ENCODE data around the gene MET. TPM values are rescaled to one million over a fixed set of nuclear protein-coding genes. Genes with fewer than 3 reads are reported as not detected.
"Not testable (repeated sequence)": the region's sequence is repeated elsewhere in the genome, so short reads cannot be mapped to it uniquely, and the experiment has no call there.

Gene MET
- total RNA-seq, 2 experiments from 2014 or later: not detected

DNA sequence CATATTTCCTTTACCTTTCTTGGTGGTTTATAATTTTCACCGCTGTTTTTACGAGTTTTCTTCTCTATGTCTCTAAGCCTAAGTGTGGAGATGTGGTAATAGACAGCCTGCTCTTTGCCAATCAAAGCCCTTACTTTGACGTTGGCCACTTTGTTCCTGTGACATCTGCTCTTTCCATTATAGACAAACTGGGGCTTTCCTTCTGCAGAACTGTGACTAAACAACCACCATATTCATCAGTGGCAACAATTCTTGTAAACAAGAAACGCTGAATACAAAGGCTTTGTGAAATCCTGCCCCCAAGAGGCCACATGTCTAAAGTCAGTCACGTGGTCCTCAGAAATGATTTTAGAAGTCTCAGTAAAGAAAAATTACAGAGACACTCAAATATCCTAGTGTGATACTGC lies 130.8 kb downstream of the MET start:
- no peak overlapping the region for H3K4me3 Mint-ChIP-seq

DNA sequence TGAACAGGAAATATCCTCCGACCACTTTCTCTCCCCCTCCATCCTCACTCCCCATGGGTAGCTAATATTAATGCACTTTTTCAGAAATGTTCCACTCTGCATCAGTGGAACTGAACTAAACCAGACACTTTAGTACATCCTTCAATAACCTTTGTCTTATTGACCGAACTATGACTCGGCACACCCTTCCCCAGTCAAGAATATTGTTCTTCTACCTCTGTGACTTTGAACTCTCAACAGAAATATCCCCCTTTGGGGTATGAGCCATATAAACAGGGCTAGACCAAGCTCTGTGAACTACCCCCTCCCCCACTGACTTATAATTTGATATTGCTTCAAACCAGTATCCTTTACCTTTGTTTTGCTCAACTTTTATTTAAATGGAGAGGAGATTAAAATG lies 132.5 kb downstream of the MET start:
- Mint-ChIP-seq H3K27ac (no peak overlapping the region), H3K9me3 (ENCODE audit: insufficient read depth) (no peaks in the 10 kb centered on the region), H3K4me3 (no peak overlapping the region), H3K36me3 (ENCODE audit: low read depth) (no peaks in the 10 kb centered on the region), H3K4me1 (ENCODE audit: low read depth) (no peaks in the 10 kb centered on the region), H3K27me3 (ENCODE audit: low read depth) (peaks cover 6% of the 10 kb centered on the region)
- CTCF ChIA-PET: interaction anchor here (0.7 kb wide), 2 partner anchors 271 to 1861 kb away, joined by 3 read pairs; no protein-coding TSS in a partner anchor
- POLR2A ChIA-PET: no interaction called here
- ATAC-seq (no peak), DNase-seq (no peak)

More for the DNA sequence above, 130.8 kb downstream of the MET start:
- DNase-seq: peak; percentile 39
- CTCF ChIA-PET: interaction anchor here (0.6 to 1.5 kb wide), 7 partner anchors 16 to 632 kb away, joined by 3 to 5 read pairs (median 3); no protein-coding TSS in a partner anchor
- Mint-ChIP-seq H3K27ac (no peak overlapping the region), H3K27me3 (ENCODE audit: low read depth) (peaks cover 10% of the 10 kb centered on the region), H3K9me3 (ENCODE audit: insufficient read depth) (no peaks in the 10 kb centered on the region), H3K36me3 (ENCODE audit: low read depth) (no peaks in the 10 kb centered on the region), H3K4me1 (ENCODE audit: low read depth) (no peaks in the 10 kb centered on the region)
- POLR2A ChIA-PET: no interaction called here
- peak; percentile 36 for ATAC-seq

DNA sequence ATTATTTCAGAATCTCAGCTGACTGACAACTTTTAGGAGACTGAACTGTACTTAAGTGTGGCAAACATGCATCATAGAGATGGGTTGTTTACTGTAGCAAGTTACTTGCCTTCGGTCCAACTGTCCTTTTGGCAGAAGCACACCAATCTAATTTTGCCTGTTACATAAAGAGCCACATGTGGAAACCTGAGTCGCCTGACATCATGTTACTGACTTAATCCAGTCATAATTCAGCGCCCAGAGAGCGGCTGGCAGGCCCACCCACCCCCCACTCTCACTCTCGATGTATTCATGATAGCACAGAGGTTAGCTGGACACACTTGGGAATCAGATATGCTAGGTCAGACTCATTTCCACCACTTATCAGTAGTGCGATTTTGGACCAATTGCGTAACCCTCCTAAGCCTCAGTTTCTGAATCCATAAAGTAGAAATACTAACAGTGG lies 133.1 kb downstream of the MET start:
- Mint-ChIP-seq H3K27me3 (ENCODE audit: low read depth) (peaks cover 6% of the 10 kb centered on the region), H3K27ac (no peak overlapping the region), H3K4me3 (no peak overlapping the region), H3K9me3 (ENCODE audit: insufficient read depth) (no peaks in the 10 kb centered on the region), H3K36me3 (ENCODE audit: low read depth) (no peaks in the 10 kb centered on the region), H3K4me1 (ENCODE audit: low read depth) (no peaks in the 10 kb centered on the region)
- DNase-seq: no peak
- ChIA-PET CTCF (no interaction called here), POLR2A (no interaction called here)
- ATAC-seq: no peak

DNA sequence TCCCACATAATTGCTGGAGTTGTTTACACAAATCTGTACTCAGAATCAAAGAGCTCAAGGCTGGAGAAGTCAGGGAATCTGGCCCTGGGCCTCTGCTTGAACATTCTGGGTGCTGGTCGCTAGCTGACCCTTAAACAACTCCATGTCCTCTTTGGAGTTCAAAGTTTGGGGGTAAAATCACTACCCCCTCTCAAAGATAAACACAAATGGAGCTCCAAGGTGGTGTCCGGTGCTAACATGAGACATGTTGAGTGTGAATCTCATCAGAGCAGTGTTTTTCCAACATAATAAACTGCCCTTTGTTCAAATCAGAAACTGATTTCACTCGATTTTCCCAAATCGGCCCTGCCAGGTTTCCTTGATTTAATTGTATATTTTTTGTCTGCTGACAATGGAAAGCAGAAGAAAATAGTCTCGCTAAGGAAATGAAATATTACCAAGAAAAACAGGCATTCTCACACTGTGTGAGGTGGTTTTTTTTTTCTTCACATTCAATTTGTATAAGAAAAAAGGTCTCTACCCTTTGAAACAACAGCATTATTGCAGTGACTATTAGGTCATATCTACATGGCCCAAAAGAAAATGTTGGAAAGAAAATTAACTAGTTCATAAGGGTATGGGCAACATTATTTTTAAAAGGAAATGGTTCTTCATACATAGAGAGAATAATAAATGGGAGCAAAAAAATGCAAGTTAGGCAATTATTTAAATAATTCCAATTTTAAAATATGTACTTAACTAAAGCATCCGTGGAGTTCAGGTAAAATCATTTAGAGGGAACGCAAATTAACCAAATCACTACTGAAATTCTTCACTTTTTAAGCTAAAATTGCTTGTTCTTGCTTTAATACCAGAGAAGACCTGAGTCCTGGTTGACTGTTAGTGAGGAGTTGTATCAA lies 134.3 kb downstream of the MET start:
- ChIA-PET CTCF (interaction anchor here (2.2 kb wide), 1 partner anchor 215 kb away, joined by 8 read pairs; no protein-coding TSS in a partner anchor), POLR2A (no interaction called here)
- H3K36me3 Mint-ChIP-seq (ENCODE audit: low read depth): no peaks in the 10 kb centered on the region
- no peak overlapping the region for H3K4me3 Mint-ChIP-seq
- no peak for ATAC-seq
- peaks cover 6% of the 10 kb centered on the region for H3K27me3 Mint-ChIP-seq (ENCODE audit: low read depth)
- no peak for DNase-seq
- no peaks in the 10 kb centered on the region for H3K9me3 Mint-ChIP-seq (ENCODE audit: insufficient read depth)
- no peak overlapping the region for H3K27ac Mint-ChIP-seq
- no peaks in the 10 kb centered on the region for H3K4me1 Mint-ChIP-seq (ENCODE audit: low read depth)

DNA sequence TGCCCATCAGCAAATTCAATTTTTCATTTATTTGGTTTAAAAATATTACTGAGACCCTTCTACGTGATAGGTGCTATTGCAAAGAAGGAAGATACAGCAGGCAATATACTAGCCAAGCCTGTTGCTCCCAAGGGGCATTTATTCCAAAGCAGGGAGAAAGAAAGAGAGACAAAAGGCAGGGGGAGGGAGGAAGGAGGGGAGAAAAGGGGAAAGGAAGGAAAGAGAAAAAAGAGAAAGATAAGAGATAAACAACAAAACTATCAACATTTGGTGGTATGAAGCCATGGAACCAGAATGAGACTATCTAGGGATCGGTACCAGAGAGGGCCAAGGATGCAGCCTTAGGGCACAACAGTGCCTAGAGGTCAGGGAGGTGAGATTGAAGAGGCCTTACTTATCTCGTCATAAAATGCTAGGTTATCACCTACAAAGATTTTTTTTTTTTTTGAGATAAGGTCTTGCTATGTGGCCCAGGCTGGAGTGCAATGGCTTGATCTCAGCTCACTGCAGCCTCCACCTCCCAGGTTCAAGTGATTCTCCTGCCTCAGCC lies 135.1 kb downstream of the MET start:
- DNase-seq (no peak), ATAC-seq (no peak)
- no peaks in the 10 kb centered on the region for H3K4me1 Mint-ChIP-seq (ENCODE audit: low read depth)
- no peaks in the 10 kb centered on the region for H3K36me3 Mint-ChIP-seq (ENCODE audit: low read depth)
- no peaks in the 10 kb centered on the region for H3K9me3 Mint-ChIP-seq (ENCODE audit: insufficient read depth)
- no peak overlapping the region for H3K27ac Mint-ChIP-seq
- POLR2A ChIA-PET: no interaction called here
- CTCF ChIA-PET: interaction anchor here (2.2 kb wide), 1 partner anchor 216 kb away, joined by 8 read pairs; no protein-coding TSS in a partner anchor
- peaks cover 7% of the 10 kb centered on the region for H3K27me3 Mint-ChIP-seq (ENCODE audit: low read depth)
- H3K4me3 Mint-ChIP-seq: no peak overlapping the region

DNA sequence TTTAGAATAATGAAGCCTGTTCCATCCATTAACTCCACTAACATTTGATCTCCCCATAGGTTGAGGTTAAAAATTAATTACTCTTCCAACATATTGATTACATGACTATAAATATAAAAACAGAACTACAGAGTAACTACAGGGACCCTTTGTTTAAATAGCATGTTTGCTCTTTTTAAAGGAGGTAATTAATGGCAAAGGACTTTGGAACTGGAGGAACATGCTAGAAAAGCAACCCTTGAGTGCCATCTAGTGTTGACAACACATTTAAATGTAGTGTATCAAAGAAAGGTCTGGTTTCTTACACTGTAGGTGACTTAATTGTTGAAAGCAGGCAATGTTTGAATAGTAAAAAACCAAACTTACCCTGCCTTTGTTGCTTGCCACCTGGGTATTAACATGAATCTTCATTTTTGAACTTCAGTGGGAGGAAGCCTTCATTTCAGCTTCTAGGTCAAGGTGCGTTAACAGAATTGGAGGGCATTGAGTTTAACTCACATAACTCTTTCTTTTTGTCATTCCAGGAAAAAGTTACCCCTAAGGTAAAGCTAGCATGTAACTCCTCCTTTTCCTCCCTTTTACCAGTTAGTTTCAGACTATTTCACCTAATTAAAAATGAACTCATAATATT lies 137.8 kb downstream of the MET start:
- CTCF ChIA-PET: interaction anchor here (0.8 to 1.1 kb wide), 3 partner anchors 213 to 218 kb away, joined by 3 to 8 read pairs (median 3); no protein-coding TSS in a partner anchor
- no peaks in the 10 kb centered on the region for H3K4me1 Mint-ChIP-seq (ENCODE audit: low read depth)
- DNase-seq (peak; percentile 43), ATAC-seq (peak; percentile 65)
- no peak overlapping the region for H3K4me3 Mint-ChIP-seq
- H3K9me3 Mint-ChIP-seq (ENCODE audit: insufficient read depth): no peaks in the 10 kb centered on the region
- H3K27me3 Mint-ChIP-seq (ENCODE audit: low read depth): peaks cover 9% of the 10 kb centered on the region
- H3K36me3 Mint-ChIP-seq (ENCODE audit: low read depth): no peaks in the 10 kb centered on the region
- H3K27ac Mint-ChIP-seq: no peak overlapping the region
- POLR2A ChIA-PET: no interaction called here

DNA sequence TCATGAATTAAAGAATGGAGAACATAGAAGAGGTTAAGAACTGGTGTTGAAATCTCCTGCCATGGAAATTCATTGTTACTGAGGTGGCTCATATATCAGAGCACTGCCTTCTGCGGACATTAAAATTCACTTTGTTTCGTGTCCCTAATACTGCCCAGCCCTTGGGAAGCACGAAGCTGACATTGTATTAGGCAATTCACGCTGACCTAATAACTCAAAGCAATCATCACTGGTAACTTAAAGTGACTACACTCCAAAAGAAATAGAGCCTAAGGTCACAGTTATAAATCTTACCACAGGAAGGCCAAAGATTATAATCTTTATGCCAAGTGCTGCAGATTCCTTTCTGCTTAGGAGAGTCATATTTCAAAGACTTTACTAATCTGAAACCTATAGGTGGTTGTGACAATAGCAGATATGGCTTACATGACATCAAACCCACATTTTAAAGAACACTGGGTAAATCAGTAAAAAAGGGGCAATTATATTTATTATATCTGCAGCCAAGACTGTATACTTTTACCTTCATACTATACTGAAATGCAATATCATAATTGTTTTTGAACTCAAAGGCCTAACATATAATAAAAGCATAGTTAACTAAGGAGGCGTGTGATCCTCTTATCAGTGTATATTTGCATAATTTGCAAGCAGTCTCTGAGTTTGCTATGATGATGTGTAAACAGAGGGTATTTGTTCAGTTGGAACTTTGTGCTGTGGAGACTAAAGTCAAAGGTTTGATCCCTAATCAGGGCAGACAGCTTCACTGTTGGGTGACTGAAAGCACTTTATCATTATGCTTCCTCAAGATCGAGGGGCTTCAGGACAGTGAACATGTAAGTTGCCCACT lies 138.5 kb downstream of the MET start:
- CTCF ChIA-PET: interaction anchor here (0.8 to 1.5 kb wide), 4 partner anchors 214 to 219 kb away, joined by 3 to 9 read pairs (median 6); no protein-coding TSS in a partner anchor

DNA sequence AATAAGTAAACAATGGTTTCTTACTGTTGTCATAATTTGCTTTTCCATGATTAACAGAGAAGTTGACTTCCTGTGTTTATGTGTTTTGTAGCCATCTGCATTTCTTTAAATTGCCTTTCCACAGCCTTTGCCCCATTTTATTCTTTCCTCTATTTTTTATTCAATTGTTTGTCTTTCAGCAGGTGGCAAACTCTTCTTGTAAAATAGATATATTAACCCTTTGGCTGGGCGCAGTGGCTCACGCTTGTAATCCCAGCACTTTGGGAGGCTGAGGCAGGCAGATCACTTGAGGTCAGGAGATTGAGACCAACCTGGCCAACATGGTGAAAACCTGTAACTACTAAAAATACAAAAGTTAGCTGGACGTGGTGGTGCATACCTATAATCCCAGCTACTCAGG lies 139.8 kb downstream of the MET start:
- no peak overlapping the region for H3K27ac Mint-ChIP-seq
- H3K9me3 Mint-ChIP-seq (ENCODE audit: insufficient read depth): no peaks in the 10 kb centered on the region
- POLR2A ChIA-PET: no interaction called here
- no peak overlapping the region for H3K4me3 Mint-ChIP-seq
- H3K27me3 Mint-ChIP-seq (ENCODE audit: low read depth): peaks cover 7% of the 10 kb centered on the region
- no peaks in the 10 kb centered on the region for H3K36me3 Mint-ChIP-seq (ENCODE audit: low read depth)
- H3K4me1 Mint-ChIP-seq (ENCODE audit: low read depth): no peaks in the 10 kb centered on the region
- no peak for DNase-seq
- ATAC-seq: no peak
- CTCF ChIA-PET: interaction anchor here (1.1 to 1.5 kb wide), 2 partner anchors 220 to 223 kb away, joined by 3 to 9 read pairs; no protein-coding TSS in a partner anchor

More for the DNA sequence above, 138.5 kb downstream of the MET start:
- H3K36me3 Mint-ChIP-seq (ENCODE audit: low read depth): no peaks in the 10 kb centered on the region
- ATAC-seq: no peak
- POLR2A ChIA-PET: no interaction called here
- no peak overlapping the region for H3K27ac Mint-ChIP-seq
- peaks cover 7% of the 10 kb centered on the region for H3K27me3 Mint-ChIP-seq (ENCODE audit: low read depth)
- DNase-seq: no peak
- no peaks in the 10 kb centered on the region for H3K4me1 Mint-ChIP-seq (ENCODE audit: low read depth)
- no peaks in the 10 kb centered on the region for H3K9me3 Mint-ChIP-seq (ENCODE audit: insufficient read depth)
- no peak overlapping the region for H3K4me3 Mint-ChIP-seq

DNA sequence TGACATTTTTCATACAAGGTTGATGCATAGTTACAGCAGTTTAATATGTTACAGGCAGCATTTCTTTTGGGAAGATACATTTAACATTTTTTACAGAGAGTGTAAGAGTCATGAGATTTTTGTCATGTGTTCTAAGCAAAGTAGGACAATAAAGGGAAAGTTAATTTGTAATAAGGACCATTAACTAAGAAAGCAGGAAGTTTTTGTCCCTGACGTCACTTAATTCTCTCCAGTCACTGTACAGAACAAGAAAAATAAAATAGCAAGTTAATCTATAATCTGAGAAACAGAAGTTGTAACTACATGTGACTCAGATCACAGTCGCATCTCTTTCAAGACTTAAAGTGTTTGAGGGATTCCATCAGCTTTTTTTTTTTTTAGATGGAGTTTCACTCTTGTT lies 140.9 kb downstream of the MET start:
- DNase-seq: no peak
- no peak overlapping the region for H3K27ac Mint-ChIP-seq
- no peak for ATAC-seq
- H3K36me3 Mint-ChIP-seq (ENCODE audit: low read depth): no peaks in the 10 kb centered on the region
- CTCF ChIA-PET: interaction anchor here (0.7 to 2.1 kb wide), 2 partner anchors 25 to 222 kb away, joined by 3 to 6 read pairs; no protein-coding TSS in a partner anchor
- H3K4me1 Mint-ChIP-seq (ENCODE audit: low read depth): no peaks in the 10 kb centered on the region
- peaks cover 14% of the 10 kb centered on the region for H3K27me3 Mint-ChIP-seq (ENCODE audit: low read depth)
- POLR2A ChIA-PET: no interaction called here
- no peak overlapping the region for H3K4me3 Mint-ChIP-seq
- no peaks in the 10 kb centered on the region for H3K9me3 Mint-ChIP-seq (ENCODE audit: insufficient read depth)

DNA sequence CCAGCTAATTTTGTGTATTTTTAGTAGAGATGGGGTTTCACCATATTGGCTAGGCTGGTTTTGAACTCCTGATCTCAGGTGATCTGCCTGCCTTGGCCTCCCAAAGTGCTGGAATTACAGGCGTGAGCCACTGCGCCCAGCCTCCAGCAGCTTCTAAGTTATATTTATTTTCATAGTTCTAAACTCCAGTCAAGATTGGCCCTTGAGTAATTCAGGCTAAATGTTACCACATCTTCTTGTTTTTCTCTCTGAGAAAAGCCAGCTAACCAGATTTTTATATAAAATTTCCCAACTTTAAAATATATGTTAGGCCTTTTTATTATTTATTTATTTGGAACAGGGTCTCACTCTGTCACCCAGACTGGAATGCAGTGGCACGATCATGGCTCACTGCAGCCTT lies 141.4 kb downstream of the MET start:
- peaks cover 14% of the 10 kb centered on the region for H3K27me3 Mint-ChIP-seq (ENCODE audit: low read depth)
- H3K4me3 Mint-ChIP-seq; H3K9me3 Mint-ChIP-seq (ENCODE audit: insufficient read depth); H3K36me3 Mint-ChIP-seq (ENCODE audit: low read depth); H3K4me1 Mint-ChIP-seq (ENCODE audit: low read depth); H3K27ac Mint-ChIP-seq; POLR2A ChIA-PET; ATAC-seq; DNase-seq: not testable (repeated sequence)
- CTCF ChIA-PET: interaction anchor here (0.7 to 2.1 kb wide), 2 partner anchors 26 to 222 kb away, joined by 3 to 6 read pairs; no protein-coding TSS in a partner anchor

DNA sequence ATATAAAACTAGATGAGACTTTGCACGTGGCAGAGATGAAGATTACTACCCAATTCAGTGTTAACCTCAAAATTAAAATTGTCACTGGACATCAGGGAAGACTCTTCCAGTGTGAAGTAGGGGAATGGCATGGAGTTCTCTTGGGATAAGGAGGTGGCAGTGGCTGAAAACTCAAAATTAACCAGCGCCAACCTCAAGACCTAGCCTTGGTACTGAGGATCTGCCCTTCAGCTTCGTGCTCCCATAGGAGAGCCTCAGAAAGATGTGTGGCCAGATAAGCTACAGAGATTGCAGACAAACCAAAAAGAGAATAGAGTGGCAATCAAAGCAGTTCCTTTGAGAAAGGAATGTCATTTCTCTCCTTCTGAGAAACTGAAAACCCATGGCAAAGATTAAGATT lies 143.0 kb downstream of the MET start:
- H3K36me3 Mint-ChIP-seq (ENCODE audit: low read depth): no peaks in the 10 kb centered on the region
- H3K9me3 Mint-ChIP-seq (ENCODE audit: insufficient read depth): no peaks in the 10 kb centered on the region

More for the DNA sequence above, 143.0 kb downstream of the MET start:
- H3K27ac Mint-ChIP-seq: no peak overlapping the region
- ChIA-PET POLR2A (no interaction called here), CTCF (no interaction called here)
- no peak overlapping the region for H3K4me3 Mint-ChIP-seq
- H3K4me1 Mint-ChIP-seq (ENCODE audit: low read depth): no peaks in the 10 kb centered on the region
- peaks cover 25% of the 10 kb centered on the region for H3K27me3 Mint-ChIP-seq (ENCODE audit: low read depth)
- no peak for ATAC-seq
- DNase-seq: no peak
